ENCODE measurements around the gene CCDC184.

DNA sequence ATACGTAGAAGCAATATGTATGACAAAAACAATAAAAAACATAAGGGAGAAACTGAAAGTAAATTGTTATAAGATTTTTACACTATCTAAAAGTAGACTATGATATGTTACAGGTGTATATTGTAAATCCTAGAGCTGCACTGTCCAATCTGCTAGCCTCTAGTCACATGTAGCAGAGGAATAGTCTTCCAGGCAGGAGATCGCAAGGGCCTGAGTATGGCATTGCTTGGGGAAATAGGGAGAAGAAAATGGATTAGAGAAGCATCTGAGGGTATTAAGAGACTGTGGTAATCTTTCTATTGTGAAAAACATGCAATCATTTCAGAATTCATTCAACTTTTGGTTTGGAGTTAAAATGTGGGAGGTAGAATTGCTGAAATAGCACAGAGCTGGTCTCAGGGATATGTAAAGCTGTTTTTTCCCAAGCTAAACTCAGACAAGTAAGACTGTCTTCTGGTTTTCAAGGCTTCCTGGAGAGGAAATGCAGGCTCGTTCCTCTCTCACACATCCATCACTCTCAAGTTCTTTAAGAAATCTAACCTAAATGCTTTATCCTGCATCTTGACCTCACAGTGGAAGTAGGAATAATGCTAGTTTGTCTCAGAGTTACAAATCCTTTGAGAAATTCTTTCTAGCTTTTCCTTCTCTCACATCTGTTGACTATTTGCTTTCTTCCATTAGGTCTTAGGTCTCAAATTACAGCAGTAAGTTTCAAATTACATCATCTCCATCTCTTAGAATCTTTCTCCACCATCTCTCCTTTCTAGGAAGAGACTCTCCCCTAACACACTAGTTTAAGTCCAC, 7.6 kb upstream of the CCDC184 start:
- no peak for TF ChIP-seq EZH2 (IDR thresholded peaks at IDR 0.05; ENCODE audit: borderline replicate concordance, low read depth, low read length, severe bottlenecking)
- TF ChIP-seq, protein P1, sequence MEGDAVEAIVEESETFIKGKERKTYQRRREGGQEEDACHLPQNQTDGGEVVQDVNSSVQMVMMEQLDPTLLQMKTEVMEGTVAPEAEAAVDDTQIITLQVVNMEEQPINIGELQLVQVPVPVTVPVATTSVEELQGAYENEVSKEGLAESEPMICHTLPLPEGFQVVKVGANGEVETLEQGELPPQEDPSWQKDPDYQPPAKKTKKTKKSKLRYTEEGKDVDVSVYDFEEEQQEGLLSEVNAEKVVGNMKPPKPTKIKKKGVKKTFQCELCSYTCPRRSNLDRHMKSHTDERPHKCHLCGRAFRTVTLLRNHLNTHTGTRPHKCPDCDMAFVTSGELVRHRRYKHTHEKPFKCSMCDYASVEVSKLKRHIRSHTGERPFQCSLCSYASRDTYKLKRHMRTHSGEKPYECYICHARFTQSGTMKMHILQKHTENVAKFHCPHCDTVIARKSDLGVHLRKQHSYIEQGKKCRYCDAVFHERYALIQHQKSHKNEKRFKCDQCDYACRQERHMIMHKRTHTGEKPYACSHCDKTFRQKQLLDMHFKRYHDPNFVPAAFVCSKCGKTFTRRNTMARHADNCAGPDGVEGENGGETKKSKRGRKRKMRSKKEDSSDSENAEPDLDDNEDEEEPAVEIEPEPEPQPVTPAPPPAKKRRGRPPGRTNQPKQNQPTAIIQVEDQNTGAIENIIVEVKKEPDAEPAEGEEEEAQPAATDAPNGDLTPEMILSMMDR (IDR thresholded peaks at IDR 0.05; ENCODE audit: borderline replicate concordance, extremely low read depth, low read length, poor library complexity, severe bottlenecking) = no peak
